WTC11 (cell line): ENCODE measurements around the gene MKS1. TPM values are rescaled to one million over a fixed set of nuclear protein-coding genes. Genes with fewer than 3 reads are reported as not detected.

Experiments
- ATAC-seq: fragments of 200-7000 bp; cut with Tn5 transposase; 2 replicates; pipeline ENCODE4 v1.10.0; 2021; ENCODE audit warnings: mild to moderate bottlenecking, moderate library complexity
- CTCF ChIA-PET: fragments of 300-600 bp; sonication (Branson Sonifier 250); formaldehyde crosslinking; loops from one replicate; lab custom pipeline; 2021; ENCODE audit warnings: antibody characterized with exemption; lab: Charles Lee
- POLR2A ChIA-PET: fragments of 350-600 bp; sonication (Branson Sonifier 250); formaldehyde crosslinking; loops from one replicate; lab custom pipeline; 2021; ENCODE audit warnings: antibody characterized with exemption; lab: Charles Lee
- DNase-seq: peaks from one replicate; pipeline ENCODE4 v3.0.0; 2021; ENCODE audit warnings: low spot score
- H3K27ac Mint-ChIP-seq: 2 replicates; pipeline ENCODE4 v1.8.0; 2021; ENCODE audit warnings: mixed read lengths
- H3K27me3 Mint-ChIP-seq: 2 replicates; pipeline ENCODE4 v1.8.0; 2021; ENCODE audit warnings: low read depth, mild to moderate bottlenecking, moderate library complexity, mixed read lengths
- H3K36me3 Mint-ChIP-seq: 2 replicates; pipeline ENCODE4 v1.8.0; 2021; ENCODE audit warnings: mixed read lengths
- H3K4me1 Mint-ChIP-seq: 2 replicates; pipeline ENCODE4 v1.8.0; 2022; ENCODE audit warnings: mixed read lengths
- H3K4me3 Mint-ChIP-seq: 2 replicates; pipeline ENCODE4 v1.8.0; 2021; ENCODE audit warnings: mild to moderate bottlenecking, moderate library complexity, mixed read lengths
- H3K9me3 Mint-ChIP-seq: 2 replicates; pipeline ENCODE4 v1.8.0; 2021; ENCODE audit warnings: mixed read lengths
- AR ChIP-seq: fragments of 250-450 bp; sonication (Bioruptor Pico); IDR thresholded peaks from 2 replicates; pipeline ENCODE4 v1.9.0; 2021; ENCODE audit warnings: mild to moderate bottlenecking
- CTCF ChIP-seq: fragments of 200-600 bp; IDR thresholded peaks from 2 replicates; pipeline ENCODE4 v1.8.0; 2022; ENCODE audit warnings: antibody characterized with exemption
- EMX1 ChIP-seq: fragments of 250-450 bp; sonication (Bioruptor Pico); IDR thresholded peaks from 2 replicates; pipeline ENCODE4 v1.8.0; 2021; ENCODE audit warnings: mild to moderate bottlenecking
- ETV6 ChIP-seq: sonication (generic); formaldehyde crosslinking; IDR thresholded peaks from 2 replicates; pipeline ENCODE4 v1.8.1; 2022; ENCODE audit warnings: mild to moderate bottlenecking, missing genetic modification reagents
- FOXP1 ChIP-seq: sonication (generic); formaldehyde crosslinking; IDR thresholded peaks from 2 replicates; pipeline ENCODE4 v1.8.0; 2022; ENCODE audit warnings: missing genetic modification reagents, mild to moderate bottlenecking, moderate library complexity, borderline replicate concordance
- GRHL2 ChIP-seq: fragments of 250-450 bp; sonication (Bioruptor Pico); IDR thresholded peaks from 2 replicates; pipeline ENCODE4 v1.8.0; 2022; ENCODE audit warnings: mild to moderate bottlenecking, moderate library complexity; ENCODE audit not compliant: insufficient replicate concordance, severe bottlenecking
- HMGXB4 ChIP-seq: sonication (generic); formaldehyde crosslinking; IDR thresholded peaks from 2 replicates; pipeline ENCODE4 v1.8.1; 2023; ENCODE audit warnings: mild to moderate bottlenecking, moderate library complexity, missing genetic modification reagents
- MAX ChIP-seq: sonication (generic); formaldehyde crosslinking; IDR thresholded peaks from 2 replicates; pipeline ENCODE4 v1.8.0; 2022; ENCODE audit warnings: mild to moderate bottlenecking, missing genetic modification reagents
- NR3C1 ChIP-seq: sonication (generic); formaldehyde crosslinking; conservative IDR thresholded peaks from 2 replicates; pipeline ENCODE4 v1.8.1; 2023; ENCODE audit warnings: low read depth, mild to moderate bottlenecking, missing genetic modification reagents
- SP1 ChIP-seq: sonication (generic); formaldehyde crosslinking; conservative IDR thresholded peaks from 2 replicates; pipeline ENCODE4 v1.8.1; 2022; ENCODE audit warnings: missing genetic modification reagents
- TCF7 ChIP-seq: sonication (generic); formaldehyde crosslinking; IDR thresholded peaks from 2 replicates; pipeline ENCODE4 v1.8.0; 2022; ENCODE audit warnings: mild to moderate bottlenecking, low read depth, missing genetic modification reagents, moderate library complexity
- TEAD1 ChIP-seq: sonication (generic); formaldehyde crosslinking; IDR thresholded peaks from 2 replicates; pipeline ENCODE4 v1.8.0; 2022; ENCODE audit warnings: mild to moderate bottlenecking, missing genetic modification reagents
- TP53 ChIP-seq: sonication (generic); formaldehyde crosslinking; IDR thresholded peaks from 2 replicates; pipeline ENCODE4 v1.8.1; 2023; ENCODE audit warnings: mild to moderate bottlenecking, missing genetic modification reagents
- USF1 ChIP-seq: sonication (generic); formaldehyde crosslinking; IDR thresholded peaks from 2 replicates; pipeline ENCODE4 v1.8.0; 2022; ENCODE audit warnings: mild to moderate bottlenecking, missing genetic modification reagents
- USF2 ChIP-seq: sonication (generic); formaldehyde crosslinking; IDR thresholded peaks from 2 replicates; pipeline ENCODE4 v1.8.1; 2023; ENCODE audit warnings: mild to moderate bottlenecking, missing genetic modification reagents, moderate library complexity
- ZBTB21 ChIP-seq: sonication (generic); formaldehyde crosslinking; IDR thresholded peaks from 2 replicates; pipeline ENCODE4 v1.8.1; 2023; ENCODE audit warnings: mild to moderate bottlenecking, missing genetic modification reagents, borderline replicate concordance
- ZNF219 ChIP-seq: sonication (generic); formaldehyde crosslinking; IDR thresholded peaks from 2 replicates; pipeline ENCODE4 v1.8.0; 2023; ENCODE audit warnings: missing genetic modification reagents, mild to moderate bottlenecking, borderline replicate concordance
- ZNF263 ChIP-seq: sonication (generic); formaldehyde crosslinking; IDR thresholded peaks from 2 replicates; pipeline ENCODE4 v1.8.1; 2022; ENCODE audit warnings: low read depth, mild to moderate bottlenecking, moderate library complexity, missing genetic modification reagents
- ZNF281 ChIP-seq: sonication (generic); formaldehyde crosslinking; IDR thresholded peaks from 2 replicates; pipeline ENCODE4 v1.8.0; 2023; ENCODE audit warnings: mild to moderate bottlenecking, missing genetic modification reagents
- total RNA-seq: library from RNA; stranded (reverse); gene quantifications from 3 replicates; pipeline ENCODE4 v1.2.3, GENCODE V29; 2021

MKS1 gene
- total RNA-seq, 1 experiment from 2014 or later = 24.2 TPM

- TF ChIP-seq HMGXB4 (CRISPR knock-in tag) = no peak
- TF ChIP-seq TP53 (CRISPR knock-in tag) = no peak
- TF ChIP-seq NR3C1 (CRISPR knock-in tag) = no peak
- TF ChIP-seq TCF7 (CRISPR knock-in tag) = no peak
- no peak for TF ChIP-seq SP1 (CRISPR knock-in tag)
- TF ChIP-seq FOXP1 = no peak
- TF ChIP-seq EMX1 (CRISPR knock-in tag) = no peak
- TF ChIP-seq, all 79 proteins: peak for 0
These were observed 44.7 kb upstream of the MKS1 start (continued) for GRCh38 chr17:58263773-58264172.

- Mint-ChIP-seq H3K27ac (no peak overlapping the region), H3K27me3 (peaks cover 81% of the 10 kb centered on the region), H3K9me3 (no peaks in the 10 kb centered on the region), H3K4me3 (no peak overlapping the region), H3K36me3 (no peaks in the 10 kb centered on the region), H3K4me1 (no peaks in the 10 kb centered on the region)
- TF ChIP-seq CTCF (no peak), GRHL2 (CRISPR knock-in tag) (no peak), TEAD1 (CRISPR knock-in tag) (no peak)
- no peak for DNase-seq
- ChIA-PET POLR2A (no interaction called here), CTCF (interaction anchor here (0.6 to 1.3 kb wide), 2 partner anchors 23 to 1182 kb away, joined by 3 to 4 read pairs; no protein-coding TSS in a partner anchor)
- ATAC-seq = no peak
These were observed 43.1 kb upstream of the MKS1 start for GRCh38 chr17:58262149-58262548.

GRCh38 chr17:58254803-58255202 lies 35.7 kb upstream of the MKS1 start:
- peaks cover 5% of the 10 kb centered on the region for H3K4me1 Mint-ChIP-seq
- TF ChIP-seq ZBTB21 (CRISPR knock-in tag) (no peak), ETV6 (CRISPR knock-in tag) (0 out of 2 replicates have a peak, but pooled peaks have one; percentile 26), USF2 (CRISPR knock-in tag) (peak; percentile 39; the same call in 1 of the 2 replicates), ZNF281 (CRISPR knock-in tag) (no peak), ZNF263 (CRISPR knock-in tag) (peak; percentile 86), MAX (CRISPR knock-in tag) (peak; percentile 64; the same call in 1 of the 2 replicates), AR (CRISPR knock-in tag) (no peak), ZNF219 (CRISPR knock-in tag) (no peak), USF1 (CRISPR knock-in tag) (peak; percentile 24; the same call in 1 of the 2 replicates), TP53 (CRISPR knock-in tag) (0 out of 2 replicates have a peak, but pooled peaks have one; percentile 31)
- CTCF ChIA-PET = interaction anchor here (0.6 to 2.9 kb wide), 15 partner anchors 9 to 391 kb away, joined by 3 to 24 read pairs (median 4); partner anchors contain the start of genes EPX, MKS1, RNF43 and SUPT4H1

More at GRCh38 chr17:58254803-58255202, 35.7 kb upstream of the MKS1 start:
- peaks cover 7% of the 10 kb centered on the region for H3K9me3 Mint-ChIP-seq
- DNase-seq (peak; percentile 65), ATAC-seq (peak; percentile 99)
- peaks cover 76% of the 10 kb centered on the region for H3K27me3 Mint-ChIP-seq
- peak overlapping the region; percentile 32; the same call in 1 of the 2 replicates for H3K4me3 Mint-ChIP-seq
- H3K36me3 Mint-ChIP-seq = peaks cover 5% of the 10 kb centered on the region
- POLR2A ChIA-PET = interaction anchor here (0.6 kb wide), 1 partner anchor 29 kb away, joined by 3 read pairs; no protein-coding TSS in a partner anchor
- no peak overlapping the region for H3K27ac Mint-ChIP-seq
